Left lung (tissue), 10 donors: ENCODE results near the gene EGLN3. TPM values are rescaled to one million over a fixed set of nuclear protein-coding genes. Genes with fewer than 3 reads are reported as not detected.
"Not testable (repeated sequence)": the region's sequence is repeated elsewhere in the genome, so short reads cannot be mapped to it uniquely, and the experiment has no call there.

Experiments used
- ATAC-seq: fragments of 200-7000 bp; cut with Tn5 transposase; one replicate; pipeline ENCODE4 v1.9.1; 2020; ENCODE audit warnings: moderate library complexity
- DNase-seq, 4 donors: peaks; one replicate each; pipeline ENCODE4 v3.0.0-alpha.2; 2013 to 2020
- H3K27ac ChIP-seq, 2 donors: fragments of 200-600 bp; sonication (generic) in 1 of 2; one replicate each; pipeline versions ENCODE4 v1.5.0 to v1.8.0; 2020 to 2021
- H3K27me3 ChIP-seq, 2 donors: fragments of 200-600 bp; sonication (generic) in 1 of 2; one replicate each; pipeline versions ENCODE4 v1.5.0 to v1.8.0; 2020 to 2021
- H3K36me3 ChIP-seq, 2 donors: fragments of 200-600 bp; sonication (generic) in 1 of 2; one replicate each; pipeline versions ENCODE4 v1.5.0 to v1.8.0; 2020 to 2021
- H3K4me1 ChIP-seq, 2 donors: fragments of 200-600 bp; one replicate each; pipeline ENCODE4 v1.8.0; 2021
- H3K4me3 ChIP-seq, 2 donors: fragments of 200-600 bp; sonication (generic) in 1 of 2; one replicate each; pipeline versions ENCODE4 v1.5.0 to v1.8.0; 2020 to 2021; ENCODE audit warnings: mild to moderate bottlenecking in 1 of 2
- H3K9me3 ChIP-seq, 2 donors: fragments of 200-600 bp; sonication (generic) in 1 of 2; one replicate each; pipeline versions ENCODE4 v1.5.0 to v1.8.0; 2020 to 2021
- CTCF ChIP-seq, 2 donors: fragments of 200-600 bp; sonication (generic) in 1 of 2; IDR thresholded peaks; one replicate each; pipeline versions ENCODE4 v1.5.0 to v1.8.0; 2021; ENCODE audit warnings: antibody characterized with exemption in 2 of 2
- intact Hi-C, 2 donors: fragments of 100-400 bp; cut with DNase I; formaldehyde crosslinking; loops; one replicate each; pipeline versions ENCODE4 v1.11.2 to v1.14.2; 2022
- polyA plus RNA-seq, 6 donors: library from polyadenylated mRNA; unstranded; fragments of 120-200 nt; gene quantifications; one replicate each; pipeline ENCODE4 v1.2.1, GENCODE V29; 2013; ENCODE audit not compliant: insufficient read length in 6 of 6
- total RNA-seq, 2 donors: library from RNA; stranded (reverse); fragmentation: NEBNext Ultra II Directional; extraction: Animal tissue kit (Norgen Biotek cat#: 25700); gene quantifications; one replicate each; pipeline ENCODE4 v1.2.1, GENCODE V29; 2021
- donor health status: DM: no; HTN: yes; CAD: no.
- donor health status: DM: no; HTN: no; CAD: no.

Gene EGLN3
- total and polyA plus RNA-seq, 8 donors: 1.3 to 99.4 (median 33.9) TPM

DNA sequence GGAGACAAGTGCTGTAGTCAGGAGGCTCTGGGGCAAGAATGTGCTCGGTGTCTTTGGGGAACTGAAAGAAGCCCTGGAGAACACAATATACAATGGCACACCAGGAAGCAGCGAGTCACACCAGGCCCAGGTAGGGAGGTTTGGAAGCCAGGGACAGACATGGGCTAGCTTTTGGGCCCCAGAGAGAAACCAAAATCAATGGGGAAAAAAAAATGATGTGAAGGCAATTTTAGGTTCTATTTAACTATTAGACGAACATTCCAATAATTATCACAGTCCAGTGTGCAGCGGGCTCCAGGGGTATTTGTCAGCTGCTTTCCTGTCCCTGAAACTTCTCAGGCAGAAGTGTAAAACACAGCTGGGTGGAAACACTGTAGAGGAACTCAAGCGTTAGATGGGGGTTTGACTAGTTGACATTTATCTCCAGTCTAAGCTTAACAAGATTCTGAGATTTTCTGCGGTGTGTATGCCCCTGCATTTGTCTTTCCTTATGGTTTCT lies 21.8 kb upstream of the EGLN3 start:
- no peaks in the 10 kb centered on the region for H3K36me3 ChIP-seq
- no peaks in the 10 kb centered on the region for H3K27me3 ChIP-seq
- intact Hi-C loops: no loop called here

DNA sequence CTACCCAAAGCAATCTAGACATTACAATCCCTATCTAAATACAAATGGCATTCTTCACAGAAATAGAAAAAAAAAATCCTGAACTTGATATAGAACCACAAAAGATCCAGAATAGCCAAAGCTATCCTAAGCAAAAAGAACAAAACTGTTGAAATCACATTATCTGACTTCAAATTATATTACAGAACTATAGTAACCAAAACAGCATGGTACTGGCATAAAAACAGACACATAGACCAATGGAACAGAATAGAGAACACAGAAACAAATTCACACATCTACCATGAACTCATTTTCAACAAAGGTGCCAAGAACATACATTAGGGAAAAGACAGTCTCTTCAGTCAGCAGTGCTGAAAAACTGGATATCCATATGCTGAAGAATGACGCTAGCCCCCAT lies 19.0 kb upstream of the EGLN3 start:
- intact Hi-C loops, H3K36me3 ChIP-seq, ATAC-seq, H3K27ac ChIP-seq, H3K4me3 ChIP-seq, DNase-seq, H3K27me3 ChIP-seq, H3K9me3 ChIP-seq, H3K4me1 ChIP-seq: not testable (repeated sequence)

More for the DNA sequence above, 21.8 kb upstream of the EGLN3 start:
- Histone ChIP-seq H3K9me3 (peaks cover 0 to 9% of the 10 kb centered on the region in 2 donors), H3K4me1 (no peaks in the 10 kb centered on the region), H3K27ac (no peak overlapping the region), H3K4me3 (no peak overlapping the region)
- ATAC-seq: no peak
- no peak for TF ChIP-seq CTCF (IDR thresholded peaks at IDR 0.05)
- DNase-seq: no peak

DNA sequence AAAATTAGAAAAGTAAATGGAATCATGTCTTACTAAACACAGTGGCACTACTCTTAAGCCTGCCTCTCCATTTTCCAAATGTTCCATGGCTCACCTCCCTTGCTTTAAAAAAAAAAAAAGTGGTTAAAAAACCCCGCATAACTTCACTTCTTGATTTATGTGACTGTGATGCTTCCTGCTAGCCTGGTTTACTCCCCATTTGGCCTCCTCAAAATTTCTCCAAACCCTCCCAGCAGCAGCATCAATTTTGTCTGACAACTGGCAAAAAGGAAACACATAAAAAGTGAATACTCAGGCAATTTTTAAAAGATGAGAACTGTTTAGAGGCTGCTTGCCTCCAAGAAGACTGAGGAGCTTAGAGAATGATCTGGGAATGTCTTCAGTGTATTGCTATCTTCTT lies 17.8 kb upstream of the EGLN3 start:
- intact Hi-C loops: no loop called here
- no peak for TF ChIP-seq CTCF (IDR thresholded peaks at IDR 0.05)
- Histone ChIP-seq H3K36me3 (no peaks in the 10 kb centered on the region), H3K4me1 (no peaks in the 10 kb centered on the region), H3K4me3 (no peak overlapping the region), H3K27me3 (no peaks in the 10 kb centered on the region), H3K27ac (no peak overlapping the region), H3K9me3 (peaks cover 0 to 9% of the 10 kb centered on the region in 2 donors)
- ATAC-seq (no peak), DNase-seq (no peak)

DNA sequence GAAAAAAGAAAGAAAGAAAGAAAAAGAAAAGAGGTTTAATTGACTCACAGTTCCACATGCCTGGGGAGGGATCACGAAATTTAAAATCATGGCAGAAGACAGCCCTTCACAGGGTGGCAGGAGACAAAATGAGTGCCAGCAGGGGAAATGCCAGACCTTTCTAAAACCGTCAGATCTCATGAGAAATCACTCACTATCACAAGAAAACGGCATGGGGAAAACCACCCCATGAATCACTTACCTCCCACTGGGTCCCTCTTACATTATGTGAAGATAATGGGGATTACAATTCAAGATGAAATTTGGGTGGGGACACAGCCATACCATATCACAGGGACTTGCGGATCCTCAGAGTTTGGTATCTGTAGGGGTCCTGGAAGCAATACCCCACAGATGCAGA lies 16.3 kb upstream of the EGLN3 start:
- Histone ChIP-seq H3K4me3 (no peak overlapping the region), H3K4me1 (no peaks in the 10 kb centered on the region), H3K9me3 (peaks cover 0 to 9% of the 10 kb centered on the region in 2 donors), H3K27me3 (no peaks in the 10 kb centered on the region), H3K36me3 (no peaks in the 10 kb centered on the region), H3K27ac (no peak overlapping the region)
- ATAC-seq: no peak
- no peak for TF ChIP-seq CTCF (IDR thresholded peaks at IDR 0.05)
- intact Hi-C loops: no loop called here
- no peak for DNase-seq

DNA sequence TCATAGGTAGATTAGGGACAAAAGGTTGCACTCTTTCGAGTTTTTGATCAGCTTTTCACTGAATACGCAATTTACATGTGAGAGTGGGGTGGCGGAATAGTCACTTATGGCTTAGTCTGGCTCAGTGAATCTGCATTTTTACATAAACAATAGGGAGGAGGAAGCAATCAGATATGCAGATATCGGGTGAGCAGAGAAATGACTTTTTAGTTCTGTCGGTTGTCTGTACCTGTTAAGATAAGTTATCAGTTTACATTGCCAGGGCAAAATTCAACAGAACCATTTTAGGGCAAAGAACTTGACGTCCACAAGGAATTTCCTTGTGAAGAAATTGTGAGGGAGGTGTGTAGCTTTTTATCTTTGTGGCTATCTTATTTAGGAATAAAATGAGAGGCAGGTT lies 15.4 kb upstream of the EGLN3 start:
- DNase-seq: no peak
- peaks cover 0 to 6% of the 10 kb centered on the region in 2 donors for H3K9me3 ChIP-seq
- no peaks in the 10 kb centered on the region for H3K4me1 ChIP-seq
- TF ChIP-seq CTCF (IDR thresholded peaks at IDR 0.05): no peak
- ATAC-seq: no peak
- no peak overlapping the region for H3K27ac ChIP-seq
- intact Hi-C loops: no loop called here
- no peaks in the 10 kb centered on the region for H3K36me3 ChIP-seq
- no peak overlapping the region for H3K4me3 ChIP-seq
- no peaks in the 10 kb centered on the region for H3K27me3 ChIP-seq
